HG03045 (cell line): ENCODE data around the gene SLC25A1.

Experiments used
- ATAC-seq: cut with Tn5 transposase; IDR thresholded peaks from one replicate; pipeline ENCODE4 v1.9.1; 2021; ENCODE audit warnings: mild to moderate bottlenecking, moderate library complexity; ENCODE audit not compliant: unreplicated experiment

SLC25A1 gene

GRCh38 chr22:19139974-19140373 lies 38.6 kb downstream of the SLC25A1 start:
- ATAC-seq, result no peak

GRCh38 chr22:19139001-19139356 lies 39.6 kb downstream of the SLC25A1 start:
- ATAC-seq, result no peak

GRCh38 chr22:19138217-19139000 lies 40.1 kb downstream of the SLC25A1 start:
- ATAC-seq, result no peak

DNA sequence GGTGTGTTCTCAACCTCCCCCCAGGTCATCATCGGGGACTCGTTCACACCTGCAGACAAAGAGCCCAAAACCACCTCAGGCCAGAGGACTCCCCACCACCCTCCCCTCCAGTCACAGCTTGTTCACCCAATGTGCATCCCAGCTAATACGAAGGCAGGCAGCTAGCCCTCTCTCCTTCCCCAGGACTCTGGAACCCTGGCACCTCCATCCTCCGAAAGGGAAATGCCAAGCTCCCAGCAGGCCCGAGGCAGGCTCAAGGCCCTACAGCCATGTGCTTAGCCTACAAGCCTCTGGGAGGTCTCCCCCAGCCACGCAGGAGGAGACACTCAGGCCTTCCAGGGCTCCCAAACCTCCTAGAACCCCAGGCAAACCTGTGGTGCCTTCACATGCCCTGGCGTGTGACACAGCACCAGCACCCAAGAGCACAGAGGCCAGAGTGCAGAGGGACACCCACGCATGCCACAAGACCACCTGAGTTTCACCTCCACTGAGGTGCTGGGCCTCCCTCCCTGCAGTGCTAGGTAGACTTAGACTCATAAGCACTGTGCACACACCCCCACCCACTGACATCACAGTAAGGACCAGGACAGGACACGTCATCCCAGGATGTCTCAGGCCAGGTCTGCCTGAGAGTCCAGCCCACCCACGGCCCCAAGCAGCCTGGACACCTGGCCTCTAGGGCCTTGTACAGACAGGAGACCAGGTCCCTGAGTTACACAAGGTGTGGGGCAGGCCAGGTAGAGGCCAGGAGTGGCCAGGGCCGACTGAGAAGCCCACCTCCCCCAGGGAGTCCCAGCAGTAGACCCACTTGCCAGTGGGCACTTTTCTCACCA lies 40.9 kb downstream of the SLC25A1 start:
- no peak for ATAC-seq

DNA sequence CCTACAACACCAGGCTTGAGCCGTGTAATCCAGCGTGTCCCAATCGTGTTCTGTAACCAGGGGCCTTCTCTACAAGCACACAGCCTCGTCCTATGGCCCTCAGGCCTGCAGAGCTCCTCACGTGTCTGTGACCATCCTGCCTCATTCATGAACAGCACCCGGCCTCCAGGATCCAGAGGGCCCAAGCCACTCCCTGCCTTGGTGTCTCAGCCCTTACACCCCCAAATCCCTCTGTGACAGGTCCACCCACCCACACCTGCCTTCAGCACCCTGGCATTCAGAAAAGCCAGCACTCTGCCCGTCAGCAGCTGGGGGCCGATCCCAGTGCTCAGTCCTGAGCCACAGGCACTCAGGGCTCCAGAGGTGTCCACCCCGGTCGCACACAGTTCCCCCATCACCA lies 41.6 kb downstream of the SLC25A1 start:
- no peak for ATAC-seq

- ATAC-seq, result no peak
These were observed 43.7 kb downstream of the SLC25A1 start for GRCh38 chr22:19134874-19135273.

DNA sequence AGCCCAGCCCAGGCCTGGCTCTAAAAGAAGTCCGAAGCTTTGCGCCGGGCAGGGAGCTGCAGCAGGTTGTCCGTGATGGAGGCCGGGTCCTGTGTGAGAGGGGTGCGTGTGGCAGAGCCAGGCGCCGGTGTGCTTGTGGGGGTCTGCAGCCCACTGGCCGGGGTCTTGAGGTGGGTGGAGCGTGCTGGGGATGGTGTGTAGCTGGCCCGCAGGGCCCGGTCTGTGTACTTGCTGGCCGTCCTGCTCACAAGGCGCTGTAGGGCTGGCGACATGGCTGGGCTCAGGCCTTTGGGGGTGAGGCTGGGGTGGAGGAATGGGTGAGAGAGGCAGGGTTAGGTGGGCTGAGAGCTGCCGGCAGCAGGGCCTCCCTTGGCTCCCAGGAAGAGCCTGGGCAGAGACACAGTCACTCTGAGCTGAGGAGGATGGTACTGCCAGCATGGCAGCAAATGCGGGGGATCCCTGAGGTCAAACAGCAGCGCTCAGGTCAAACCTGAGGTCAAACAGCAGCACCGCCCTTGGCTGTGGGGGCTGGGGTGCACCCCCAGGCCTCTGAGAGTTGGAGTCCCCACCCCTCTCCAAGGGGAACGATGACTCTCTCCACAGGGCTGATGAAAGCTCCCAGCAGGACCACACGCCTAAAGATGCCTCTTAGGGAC lies 44.2 kb downstream of the SLC25A1 start:
- ATAC-seq, result no peak

GRCh38 chr22:19133561-19133960 lies 45.0 kb downstream of the SLC25A1 start:
- no peak for ATAC-seq

GRCh38 chr22:19132693-19133400 lies 45.7 kb downstream of the SLC25A1 start:
- no peak for ATAC-seq

GRCh38 chr22:19132153-19132552 lies 46.4 kb downstream of the SLC25A1 start:
- no peak for ATAC-seq

- ATAC-seq, result no peak
These were observed 46.9 kb downstream of the SLC25A1 start for GRCh38 chr22:19131685-19132015.

GRCh38 chr22:19130959-19131684 lies 47.4 kb downstream of the SLC25A1 start, which contains the start of gene TSSK2:
TSSK2 (plus strand) TSS chr22:19131308; CDS start chr22:19131400, 92 bp downstream.
- no peak for ATAC-seq

DNA sequence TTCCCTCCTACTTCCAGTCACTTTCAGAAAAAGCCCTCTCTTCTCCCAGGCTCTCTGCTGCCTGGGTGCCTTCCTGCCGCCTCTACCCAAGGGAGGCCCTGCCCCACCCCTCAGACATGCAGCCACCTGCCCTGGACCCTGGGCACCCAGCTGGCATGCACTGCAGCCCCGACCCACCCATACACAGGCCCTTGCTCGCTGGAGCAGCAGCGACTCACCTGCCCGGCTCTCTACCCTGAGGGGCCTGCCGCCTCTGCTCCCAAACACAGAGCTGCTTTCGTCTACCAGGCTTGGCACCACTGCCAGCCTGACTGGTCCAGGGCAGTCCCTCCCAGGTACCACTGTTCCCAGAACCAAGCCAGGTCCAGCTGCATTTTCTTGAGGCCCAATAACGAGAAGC lies 48.7 kb downstream of the SLC25A1 start:
- ATAC-seq, result no peak

GRCh38 chr22:19128946-19129727 lies 49.4 kb downstream of the SLC25A1 start:
- ATAC-seq, result no peak

GRCh38 chr22:19128009-19128401 lies 50.5 kb downstream of the SLC25A1 start:
- no peak for ATAC-seq

DNA sequence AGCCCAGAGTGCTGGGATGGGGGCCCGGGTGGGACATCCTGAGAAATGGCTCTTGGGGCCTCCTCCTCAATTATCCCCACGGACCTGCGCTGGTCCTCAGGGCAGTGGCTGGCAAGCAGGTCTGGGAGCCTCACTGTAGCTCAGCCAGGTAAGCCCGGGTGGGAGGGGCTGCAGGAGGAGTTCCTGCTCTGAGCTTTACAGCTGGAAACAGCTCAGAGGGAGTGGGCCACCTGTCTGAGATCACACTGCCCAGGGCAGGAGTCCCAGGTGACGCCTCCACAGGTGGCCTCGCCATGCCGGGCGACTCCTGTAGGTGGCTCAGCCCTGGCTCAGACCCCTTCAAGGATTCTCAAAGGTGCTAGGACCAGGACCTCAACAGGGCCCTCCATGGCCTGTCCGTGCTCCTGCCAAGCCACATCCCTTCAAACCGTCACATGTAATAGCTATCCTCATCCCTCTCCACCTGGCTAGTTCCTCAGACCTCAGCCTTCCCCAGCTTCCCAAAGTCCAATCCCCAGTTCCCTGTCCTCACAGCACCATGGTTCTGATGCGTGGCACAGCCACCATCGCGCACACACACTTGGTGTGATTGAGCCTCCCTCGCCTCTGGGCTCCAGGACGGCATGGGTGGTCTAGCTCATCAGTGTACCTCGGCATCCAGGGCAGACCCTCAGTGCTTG lies 51.1 kb downstream of the SLC25A1 start:
- no peak for ATAC-seq

- ATAC-seq, result no peak
These were observed 51.9 kb downstream of the SLC25A1 start for GRCh38 chr22:19126309-19127273.
